DMS53 (cell line): ENCODE results near the gene NKAIN2.
"Not testable (repeated sequence)": the region's sequence is repeated elsewhere in the genome, so short reads cannot be mapped to it uniquely, and the experiment has no call there.

Experiments
- DNase-seq: peaks from one replicate; lab custom pipeline; 2025; lab: John Stamatoyannopoulos, UW

The NKAIN2 gene

GRCh38 chr6:124090491-124090890, 286.8 kb downstream of the NKAIN2 start:
- DNase-seq, result no peak

GRCh38 chr6:124099520-124099919, 295.9 kb downstream of the NKAIN2 start:
- DNase-seq, result no peak

DNA sequence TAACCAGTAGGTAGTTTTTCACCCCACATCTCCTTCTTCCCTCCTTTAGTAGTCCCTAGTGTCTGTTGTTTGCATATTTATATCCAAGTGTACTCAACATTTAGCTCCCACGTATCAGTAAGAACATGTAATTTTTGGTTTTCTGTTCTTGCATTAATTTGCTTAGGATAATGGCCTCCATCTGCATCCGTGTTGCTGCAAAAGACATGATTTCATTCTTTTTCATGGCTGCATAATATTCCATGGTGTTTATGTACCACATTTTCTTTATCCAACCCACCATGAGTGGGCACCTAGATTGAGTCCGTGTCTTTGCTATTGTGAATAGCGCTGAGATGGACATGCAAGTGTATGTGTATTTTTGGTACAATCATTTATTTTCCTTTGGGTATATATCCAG, 306.8 kb downstream of the NKAIN2 start:
- DNase-seq, result no peak

DNA sequence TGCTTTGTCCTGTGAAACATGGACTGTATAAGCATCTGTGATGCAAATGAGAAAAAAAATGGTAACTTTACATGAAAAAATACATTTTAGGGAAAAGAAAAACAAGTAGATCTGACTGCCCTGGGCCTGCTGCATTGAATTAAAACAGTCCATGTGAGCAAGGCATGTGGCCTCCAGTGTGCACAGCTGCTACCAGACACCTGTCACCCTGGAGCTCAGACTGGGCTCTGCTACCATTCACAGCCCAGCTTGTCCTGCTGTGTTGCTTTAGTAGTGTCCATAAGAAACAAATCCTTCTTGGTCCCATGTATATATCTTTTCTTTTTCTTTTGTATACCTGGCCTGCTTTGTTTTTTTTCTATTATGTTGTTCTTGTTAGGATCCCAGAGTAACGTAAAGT, 315.9 kb downstream of the NKAIN2 start:
- peak; percentile 89 for DNase-seq

DNA sequence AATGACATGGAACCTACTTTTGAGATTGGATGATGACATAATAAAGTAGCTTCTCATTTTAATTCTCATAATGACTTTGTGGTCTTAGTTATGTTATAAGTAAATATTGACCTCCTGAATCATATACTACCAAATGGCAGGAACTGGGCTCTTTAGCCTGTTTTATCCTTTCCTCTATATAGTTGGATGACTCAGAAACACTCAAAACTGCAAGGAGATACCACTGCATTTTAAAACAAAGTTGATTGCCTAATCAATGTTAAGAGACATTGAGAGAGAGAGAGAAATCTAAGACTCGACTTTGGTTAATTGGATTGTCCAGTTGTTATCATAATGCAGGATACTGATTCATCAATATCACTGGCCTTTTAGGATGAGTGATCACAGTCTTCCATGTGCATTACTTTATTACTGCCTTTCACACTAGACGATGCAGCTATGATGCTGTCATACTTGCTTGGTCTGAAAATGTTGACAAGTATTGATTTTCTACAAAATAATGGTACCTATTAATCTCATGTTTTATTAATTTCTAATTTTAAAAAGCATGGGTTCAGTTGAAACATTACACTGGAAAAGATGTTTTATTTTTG, 320.0 kb downstream of the NKAIN2 start:
- peak; percentile 77 for DNase-seq

DNA sequence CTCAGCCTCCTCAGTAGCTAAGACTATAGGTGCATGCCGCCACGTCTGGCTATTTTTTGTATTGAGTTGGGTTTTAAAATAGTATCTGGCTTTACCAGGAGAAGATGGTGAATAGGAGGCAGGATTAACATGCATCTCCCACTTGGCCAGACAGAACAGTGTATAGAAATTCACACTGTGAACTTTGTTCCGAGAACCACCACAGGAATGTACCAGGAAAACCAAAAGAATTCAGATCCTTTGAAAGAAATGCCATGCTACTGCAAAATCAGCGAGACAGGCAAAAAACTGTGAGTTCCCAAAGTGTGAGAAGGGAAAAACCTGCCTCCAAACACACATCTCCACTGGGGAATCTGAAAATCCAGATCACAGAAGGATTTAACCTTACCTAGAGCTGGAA, 327.6 kb downstream of the NKAIN2 start:
- no peak for DNase-seq

- no peak for DNase-seq
Measured at GRCh38 chr6:124131779-124132178, 328.1 kb downstream of the NKAIN2 start.

DNA sequence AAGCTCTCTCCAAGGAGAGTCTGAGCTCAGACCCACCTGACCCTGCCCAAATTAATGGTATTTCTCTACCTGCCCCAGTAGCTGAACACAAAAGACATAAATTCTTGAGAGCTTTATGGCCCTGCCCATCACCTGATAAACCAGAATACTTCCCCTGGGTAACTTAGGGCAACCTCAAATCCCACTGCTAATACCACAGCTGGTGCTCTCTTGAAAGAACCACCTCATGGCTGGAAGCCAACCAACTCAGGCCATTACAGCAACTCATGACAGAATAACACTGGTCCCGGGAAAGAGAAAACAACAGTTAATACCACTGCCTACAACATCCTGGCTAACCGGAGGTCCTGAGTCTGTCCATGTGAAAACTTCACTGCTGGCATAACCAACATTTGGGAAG, 328.6 kb downstream of the NKAIN2 start:
- DNase-seq, result peak; percentile 8

DNA sequence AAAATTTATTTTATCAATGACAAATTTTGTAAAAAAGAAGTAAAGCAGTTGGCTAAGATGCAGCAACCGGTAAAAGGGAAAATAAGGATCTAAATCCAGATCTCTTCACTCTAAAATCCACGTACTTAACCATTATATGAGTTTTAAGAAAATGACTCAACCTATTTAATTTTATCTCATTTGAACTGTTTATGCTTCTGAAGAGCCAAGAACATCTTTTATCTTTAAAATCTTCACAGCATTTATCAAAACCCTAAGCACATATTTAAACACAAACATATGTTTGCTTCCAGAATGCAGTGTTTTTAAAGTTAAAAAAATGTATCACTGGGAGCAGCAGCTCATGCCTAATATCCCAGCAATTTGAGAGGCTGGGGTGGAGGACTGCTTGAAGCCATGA, 339.2 kb downstream of the NKAIN2 start:
- DNase-seq, result no peak

- no peak for DNase-seq
Measured at GRCh38 chr6:124143435-124143834, 339.8 kb downstream of the NKAIN2 start.

DNA sequence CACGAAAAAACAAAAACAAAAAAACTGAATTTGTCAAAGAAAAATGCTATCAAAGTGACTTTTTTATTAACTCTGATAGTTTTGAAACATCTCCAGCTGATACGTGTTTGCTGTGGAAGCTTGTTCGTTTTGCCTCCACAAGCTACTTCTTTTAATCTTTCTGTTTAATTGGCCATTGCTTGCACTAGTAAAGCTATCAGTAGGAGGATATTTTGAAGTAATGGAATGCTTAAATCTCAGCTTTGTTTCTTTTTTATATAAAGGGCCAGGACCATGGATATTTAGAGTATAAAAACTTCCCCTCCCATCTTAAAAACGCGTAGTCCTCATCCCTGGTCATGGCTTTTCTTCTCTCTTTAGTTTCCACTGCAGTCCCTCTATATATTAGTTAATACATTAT, 344.0 kb downstream of the NKAIN2 start:
- no peak for DNase-seq

GRCh38 chr6:124148236-124148957, 344.7 kb downstream of the NKAIN2 start:
- no peak for DNase-seq

GRCh38 chr6:124149646-124150045, 346.0 kb downstream of the NKAIN2 start:
- DNase-seq, result no peak

DNA sequence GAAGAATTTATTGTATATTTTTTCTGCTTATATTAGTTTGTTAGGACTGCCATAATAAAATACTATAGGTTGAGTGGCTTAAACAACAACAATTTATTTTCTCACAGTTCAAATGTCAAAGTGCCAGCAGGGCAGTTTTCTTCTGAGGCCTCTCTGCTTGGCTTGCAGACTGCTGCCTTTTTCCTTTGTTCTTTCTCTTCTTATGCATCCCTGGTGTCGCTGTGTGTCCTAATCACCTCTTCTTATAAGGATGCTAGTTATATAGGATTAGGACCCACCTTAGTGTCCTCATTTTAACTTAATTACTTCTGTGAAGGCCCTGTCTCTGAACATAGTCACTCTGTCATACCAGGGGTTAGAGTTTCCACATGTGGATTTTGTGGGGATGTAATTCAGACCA, 354.4 kb downstream of the NKAIN2 start:
- no peak for DNase-seq

- no peak for DNase-seq
Measured at GRCh38 chr6:124163676-124164075, 360.0 kb downstream of the NKAIN2 start.

DNA sequence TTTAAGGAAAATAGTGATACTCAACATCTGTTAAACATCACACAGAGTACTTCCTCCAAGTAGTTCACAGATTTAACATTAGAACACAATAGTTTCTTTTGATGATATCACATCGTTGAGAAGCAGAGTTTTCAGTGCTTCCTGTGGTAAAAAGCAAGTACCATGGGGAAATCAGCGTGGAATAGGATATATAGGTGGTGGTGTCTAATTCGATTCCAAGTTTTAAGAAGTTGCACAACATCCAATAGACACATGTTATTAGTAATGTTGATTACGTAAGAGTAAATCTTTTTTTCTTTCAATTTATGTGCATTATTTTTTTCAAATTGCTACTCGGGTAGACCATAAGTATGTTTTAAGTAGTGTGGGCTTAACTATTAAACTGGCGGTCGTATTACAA, 360.7 kb downstream of the NKAIN2 start:
- no peak for DNase-seq

GRCh38 chr6:124167249-124167648, 363.6 kb downstream of the NKAIN2 start:
- not testable (repeated sequence) for DNase-seq

- DNase-seq, result peak; percentile 2
Measured at GRCh38 chr6:124190256-124190655, 386.6 kb downstream of the NKAIN2 start.

DNA sequence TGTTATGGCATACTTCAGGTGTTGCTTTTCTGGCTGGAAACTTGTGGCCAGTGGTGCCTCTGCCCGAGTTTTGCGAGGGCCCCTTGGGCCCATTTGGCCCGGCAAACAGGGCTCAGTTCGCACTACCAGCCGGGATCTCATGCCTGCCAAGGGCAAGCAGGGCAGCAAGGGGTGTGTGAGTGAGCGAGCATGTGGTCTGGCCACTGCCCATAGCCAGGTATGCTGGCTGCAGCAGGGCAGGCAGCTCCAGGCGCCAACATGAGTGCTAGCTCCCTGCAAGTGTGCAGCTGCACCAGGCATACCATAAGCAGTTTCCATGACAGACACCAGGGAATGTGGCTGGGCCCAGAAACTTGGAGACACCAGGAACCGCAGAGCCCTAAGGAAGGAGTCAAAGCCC, 389.5 kb downstream of the NKAIN2 start:
- no peak for DNase-seq

DNA sequence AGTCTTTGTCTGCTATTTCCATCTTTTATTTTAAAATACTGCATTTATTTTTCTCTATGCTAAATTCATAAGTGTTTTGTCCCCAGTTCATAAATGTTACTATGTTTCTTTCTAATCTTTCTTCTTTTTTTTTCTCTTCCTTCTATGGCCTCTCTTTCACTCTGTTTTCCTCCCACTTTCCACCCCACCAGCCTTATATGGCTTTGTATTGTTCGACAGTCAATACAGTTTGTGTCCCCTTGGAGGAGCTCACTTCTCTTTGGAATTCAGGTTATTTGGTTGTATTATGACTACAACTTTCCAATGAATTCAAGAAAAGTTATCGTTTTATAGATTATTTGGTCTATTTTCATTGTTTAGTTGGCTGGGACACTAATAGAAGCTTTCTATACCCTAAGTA, 393.5 kb downstream of the NKAIN2 start:
- DNase-seq, result no peak

DNA sequence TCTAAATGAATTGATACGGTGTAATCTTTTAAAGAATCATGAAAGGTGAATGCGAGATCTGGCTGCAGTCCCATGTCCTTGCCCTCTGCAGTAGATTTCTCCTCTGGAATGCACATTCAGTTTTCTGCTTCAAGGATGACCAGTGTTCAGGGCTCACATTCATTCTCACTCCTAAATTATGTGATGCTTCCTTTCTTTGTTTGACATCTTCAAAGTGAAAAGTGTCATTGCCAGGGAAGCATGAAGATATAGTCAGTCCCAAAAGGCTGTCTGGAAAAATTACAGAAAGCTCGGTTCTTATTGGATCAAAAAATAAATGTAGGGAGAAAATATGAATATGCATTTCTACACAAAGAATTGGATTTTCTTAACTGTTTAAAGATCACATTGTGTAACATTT, 395.6 kb downstream of the NKAIN2 start:
- no peak for DNase-seq

DNA sequence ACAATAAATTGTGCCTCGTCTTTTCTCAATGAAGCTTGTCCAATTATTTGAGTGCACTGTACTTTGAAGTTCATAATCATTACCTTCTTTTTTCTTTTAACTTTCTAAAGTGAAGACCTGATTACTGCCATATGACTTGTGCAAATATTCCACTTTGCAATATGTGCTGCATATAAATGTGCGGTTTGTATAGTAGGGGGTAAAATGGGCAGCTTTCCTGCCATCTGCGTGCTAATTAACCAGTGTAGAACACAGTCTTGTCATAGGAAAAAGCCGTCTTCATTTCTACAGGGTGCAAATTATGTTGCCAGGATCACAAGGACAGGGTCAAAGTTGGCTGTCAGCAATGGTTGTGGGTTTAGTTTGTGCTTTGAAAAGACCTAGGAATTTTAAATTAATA, 397.0 kb downstream of the NKAIN2 start:
- no peak for DNase-seq

DNA sequence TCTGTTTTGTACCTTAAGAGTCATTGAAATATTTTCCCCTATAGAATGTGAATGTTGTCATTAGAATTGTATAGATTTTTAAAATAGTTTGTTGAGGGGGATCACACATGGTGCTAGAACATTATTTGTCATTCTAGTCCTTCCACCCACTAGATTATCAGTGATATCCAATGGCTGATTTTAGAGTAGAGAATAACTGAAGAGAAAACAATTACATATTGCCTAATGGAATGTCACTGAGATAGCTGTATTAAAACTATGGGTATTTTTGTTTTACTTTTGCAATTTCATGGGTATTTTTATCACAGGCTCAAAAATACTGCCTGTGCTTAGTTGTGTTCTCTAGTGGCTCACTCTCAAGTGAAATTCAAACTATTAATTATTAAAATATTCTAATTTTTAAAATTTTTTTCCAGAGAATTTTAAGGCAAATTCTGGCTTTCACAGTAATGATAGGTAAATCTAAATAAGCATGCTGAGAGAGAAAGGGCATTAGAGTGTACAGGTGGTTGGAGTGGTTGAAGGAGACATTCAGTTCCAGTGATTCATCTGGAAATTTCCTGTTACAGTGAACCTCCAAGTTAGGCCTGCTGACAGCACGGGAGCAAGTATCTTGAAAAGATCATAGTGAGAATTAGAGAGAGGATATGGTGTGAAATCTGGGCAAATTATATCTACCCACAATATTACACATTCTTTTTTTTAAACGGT, 399.6 kb downstream of the NKAIN2 start:
- peak; percentile 42 for DNase-seq
